HG03378 (cell line): Measurements from ENCODE around the gene TBL2.
"Not testable (repeated sequence)": the region's sequence is repeated elsewhere in the genome, so short reads cannot be mapped to it uniquely, and the experiment has no call there.

ENCODE experiments used
- ATAC-seq: cut with Tn5 transposase; IDR thresholded peaks from one replicate; pipeline ENCODE4 v1.9.1; 2021; ENCODE audit warnings: mild to moderate bottlenecking, moderate library complexity; ENCODE audit not compliant: unreplicated experiment

Gene TBL2

DNA sequence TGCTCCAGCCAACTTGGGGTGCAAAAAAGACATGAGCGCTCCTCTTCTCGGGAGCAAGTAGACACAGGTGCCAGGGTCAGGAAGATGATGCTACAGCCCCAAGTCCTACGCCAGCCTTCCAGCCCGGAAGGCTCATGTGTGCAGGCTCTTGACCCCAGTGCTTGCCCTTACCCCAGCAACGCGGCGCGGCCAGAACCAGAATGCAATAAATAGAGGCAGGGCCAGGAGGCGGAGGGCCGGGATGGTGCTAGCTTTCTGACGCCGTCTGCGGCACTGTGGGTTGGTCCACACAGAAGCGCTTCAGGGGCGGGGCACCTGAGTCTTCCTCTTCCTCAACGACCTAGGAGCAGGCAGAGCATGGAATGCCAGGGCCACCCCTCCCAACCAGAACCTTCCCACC, 41.3 kb downstream of the TBL2 start:
- no peak for ATAC-seq

DNA sequence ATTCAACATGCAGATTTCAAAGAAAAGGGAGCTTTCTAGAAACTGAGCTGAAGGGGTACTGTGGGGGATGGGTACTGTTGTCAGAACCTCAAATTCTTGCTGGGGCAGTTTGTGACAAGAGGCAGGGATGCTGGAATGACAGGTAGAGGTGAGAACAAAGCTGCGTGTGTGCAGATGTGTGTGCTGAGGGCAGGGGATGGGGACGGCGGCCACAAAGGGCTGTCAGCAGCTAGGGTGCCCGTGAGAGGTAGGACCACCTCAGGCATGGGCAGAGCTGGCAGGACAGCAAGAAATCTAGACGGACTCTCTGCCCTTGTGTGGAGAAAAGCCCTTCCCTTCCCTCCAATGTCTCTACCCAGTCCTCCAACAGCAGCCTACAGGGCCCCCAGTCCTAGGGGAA, 41.9 kb downstream of the TBL2 start:
- no peak for ATAC-seq

DNA sequence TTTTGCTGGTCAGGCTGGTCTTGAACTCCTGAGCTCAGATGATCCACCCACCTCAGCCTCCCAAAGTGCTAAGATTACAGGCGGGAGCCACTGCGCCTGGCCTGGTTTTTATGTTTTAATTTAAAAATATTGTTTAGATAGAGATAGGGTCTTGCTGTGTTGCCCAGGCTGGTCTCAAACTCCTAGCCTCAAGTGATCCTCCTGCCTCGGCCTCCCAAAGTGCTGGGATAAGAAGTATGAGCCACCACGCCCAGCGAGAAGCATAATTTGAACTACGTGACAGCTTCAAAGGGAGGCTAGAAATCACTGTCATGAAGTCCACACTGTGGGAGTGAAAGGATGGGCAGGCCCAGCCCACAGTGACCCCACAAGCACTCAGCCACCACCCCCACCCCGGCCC, 42.5 kb downstream of the TBL2 start:
- not testable (repeated sequence) for ATAC-seq

DNA sequence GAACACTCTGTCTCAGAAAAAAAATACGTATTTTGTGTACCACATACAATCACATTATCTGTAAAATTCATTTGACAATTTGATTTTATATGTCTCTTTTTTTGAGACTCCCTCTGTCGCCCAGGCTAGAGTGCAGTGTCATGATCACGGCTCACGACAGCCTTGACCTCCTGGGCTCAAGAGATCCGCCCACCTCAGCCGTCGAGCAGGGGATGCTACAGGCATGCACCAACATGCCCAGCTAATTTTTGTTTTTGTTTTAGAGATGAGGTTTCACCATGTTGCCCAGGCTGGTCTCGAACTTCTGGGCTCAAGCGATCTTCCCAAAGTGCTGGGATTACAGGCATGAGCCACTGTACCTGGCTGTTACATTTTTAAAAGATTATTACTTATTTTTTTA, 44.6 kb downstream of the TBL2 start:
- ATAC-seq, result no peak

DNA sequence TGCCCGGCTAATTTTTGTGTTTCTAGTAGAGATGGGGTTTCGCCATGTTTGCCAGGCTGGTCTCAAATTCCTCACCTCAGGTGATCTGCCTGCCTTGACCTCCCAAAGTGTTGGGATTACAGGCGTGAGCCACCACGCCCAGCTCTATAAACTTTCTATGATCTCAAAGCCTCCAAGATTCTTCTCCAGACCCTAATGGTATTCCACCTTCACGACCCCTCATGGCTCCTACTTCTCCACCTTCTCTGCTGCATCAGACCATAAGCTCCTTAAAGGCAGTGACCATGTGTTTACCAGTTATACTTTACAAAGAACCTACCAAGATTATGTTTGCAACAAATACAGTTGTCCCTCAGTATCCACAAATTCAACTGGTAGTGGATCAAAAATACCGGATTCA, 46.2 kb downstream of the TBL2 start:
- no peak for ATAC-seq

DNA sequence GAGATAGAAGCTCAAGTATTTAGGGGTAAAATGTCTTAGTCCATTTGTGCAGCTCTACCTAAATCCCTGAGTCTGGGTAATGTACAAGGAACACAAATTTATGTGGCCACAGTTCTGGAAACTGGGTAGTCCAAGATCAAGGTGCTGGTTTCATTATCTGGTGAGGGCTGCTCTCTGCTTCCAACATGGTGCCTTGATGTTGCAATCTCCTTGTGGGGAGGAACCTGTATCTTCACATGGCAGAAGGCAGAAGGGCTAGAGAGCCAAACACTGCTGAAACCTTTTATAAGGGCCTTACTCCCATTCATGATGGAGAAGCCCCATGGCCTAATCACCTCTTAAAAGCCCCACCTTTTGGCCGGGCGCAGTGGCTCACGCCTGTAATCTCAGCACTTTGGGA, 47.6 kb downstream of the TBL2 start:
- no peak for ATAC-seq

DNA sequence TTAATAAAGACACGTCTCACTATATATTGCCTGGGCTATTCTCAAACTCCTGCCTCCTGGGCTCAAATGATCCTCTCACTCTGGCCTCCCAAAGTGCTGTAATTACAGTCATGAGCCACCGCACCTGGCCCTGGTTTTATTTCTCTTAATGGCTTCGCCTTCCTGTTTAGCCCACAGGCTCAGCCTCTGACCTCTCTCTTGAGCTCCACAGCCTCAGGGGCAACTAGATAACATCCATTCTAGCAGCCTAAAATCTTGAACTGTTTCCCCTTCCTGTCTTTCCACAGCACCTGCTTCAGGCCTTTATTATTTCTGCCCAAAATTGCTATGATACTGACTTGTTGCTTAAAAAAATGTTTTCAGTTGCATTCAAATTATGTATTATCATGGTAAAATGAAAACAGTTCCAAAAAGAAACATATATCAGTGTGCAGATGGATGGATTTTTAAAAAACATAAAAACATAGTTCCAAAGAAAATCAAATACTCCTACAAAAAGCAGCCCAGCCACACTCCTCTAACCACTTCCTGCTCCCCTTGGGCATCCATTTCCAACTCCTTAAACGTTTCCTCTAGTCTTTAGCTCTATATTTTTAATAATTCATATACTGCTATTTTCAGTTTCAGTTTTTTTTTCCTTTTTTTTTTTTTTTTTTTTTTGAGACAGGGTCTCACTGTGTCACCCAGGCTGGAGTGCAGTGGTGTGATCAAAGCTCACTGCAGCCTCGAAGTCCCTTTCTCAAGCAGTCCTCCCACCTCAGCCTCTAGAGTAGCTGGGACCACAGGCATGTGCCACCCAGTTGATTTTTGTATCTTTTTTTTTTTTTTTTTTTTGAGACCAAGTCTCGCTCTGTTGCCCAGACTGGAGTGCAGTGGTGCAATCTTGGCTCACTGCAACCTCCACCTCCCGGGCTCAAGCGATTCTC, 51.2 kb downstream of the TBL2 start:
- ATAC-seq, result no peak

DNA sequence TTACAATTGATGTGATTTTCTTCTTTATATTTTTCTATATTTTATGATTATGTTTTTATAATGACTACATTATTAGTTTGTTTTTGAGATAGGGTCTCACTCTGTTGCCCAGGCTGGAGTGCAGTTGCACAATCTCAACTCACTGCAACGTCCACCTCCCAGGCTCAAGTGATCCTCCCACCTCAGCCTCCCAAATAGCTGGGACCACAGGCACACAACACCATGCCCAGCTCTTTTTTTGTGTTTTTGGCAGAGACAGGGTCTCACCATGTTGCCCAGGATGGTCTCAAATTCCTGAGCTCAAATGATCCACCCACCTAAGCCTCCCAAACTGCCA, 52.3 kb downstream of the TBL2 start:
- not testable (repeated sequence) for ATAC-seq

DNA sequence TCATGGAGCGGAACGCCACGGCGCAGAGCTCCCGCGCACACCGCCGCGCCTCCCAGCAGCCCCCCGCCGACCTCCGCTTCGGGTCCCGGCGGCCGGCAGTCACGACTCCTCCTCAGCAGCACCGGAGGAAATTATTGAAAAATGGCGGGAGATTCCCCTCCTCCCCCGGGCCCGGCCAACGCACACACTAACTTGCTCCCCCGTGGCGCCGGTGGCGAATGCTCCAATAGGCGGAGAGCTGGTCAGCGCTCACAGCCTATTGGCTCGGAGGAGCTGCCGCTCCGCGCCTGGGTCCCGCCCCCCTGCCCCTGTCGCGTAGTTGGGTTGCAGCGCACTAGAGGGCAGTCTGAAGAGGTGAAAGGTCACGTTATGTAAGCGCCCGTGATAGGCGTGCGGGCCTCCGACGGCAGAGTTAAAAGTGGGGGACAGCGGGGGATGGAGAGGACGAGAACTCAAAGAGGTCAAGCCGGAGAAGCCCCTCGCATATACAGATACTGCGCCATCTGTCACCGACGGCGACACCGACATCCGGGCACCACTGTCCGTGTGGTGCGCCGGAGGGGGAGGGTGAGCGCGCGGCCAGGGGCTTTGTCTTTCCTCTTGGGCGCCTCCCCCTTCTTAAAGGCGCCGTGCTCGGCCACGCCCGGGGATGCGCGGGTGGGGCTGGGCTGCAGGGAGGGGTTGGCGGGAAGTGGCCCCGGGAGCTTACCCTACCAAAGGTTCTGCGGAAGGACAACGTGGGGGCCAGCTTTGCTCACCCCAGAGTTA, 56.1 kb downstream of the TBL2 start, which contains the start of gene BAZ1B:
TSS of gene BAZ1B (minus strand) at position 189 of the 768 bp plus-strand sequence. CDS start 360 bp downstream, outside the sequence.
- ATAC-seq, result peak; percentile 71

DNA sequence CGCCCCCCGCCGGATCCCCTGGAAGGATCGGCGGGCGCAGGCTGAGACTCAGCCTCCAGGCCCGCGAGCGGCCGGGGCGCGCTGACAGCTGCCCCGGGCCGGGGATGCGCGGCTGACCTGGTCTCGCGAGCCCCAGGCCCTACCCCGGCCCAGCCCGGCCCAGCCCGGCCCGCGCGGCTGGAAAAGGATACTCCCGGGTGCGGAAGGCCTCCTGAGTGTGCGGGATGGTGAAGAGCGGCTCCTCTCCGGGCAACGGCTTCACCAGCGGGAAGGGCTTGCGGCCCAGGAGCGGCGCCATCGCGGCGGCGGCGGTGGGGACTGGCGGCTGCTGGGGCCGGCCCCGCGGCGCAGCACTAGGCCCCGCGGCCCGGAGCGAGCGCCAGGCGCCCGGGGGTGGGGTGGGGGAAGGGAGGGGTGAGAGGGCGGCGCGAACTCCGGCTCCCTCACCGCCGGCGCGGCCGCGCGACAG, 56.7 kb downstream of the TBL2 start:
- peak; percentile 21 for ATAC-seq

DNA sequence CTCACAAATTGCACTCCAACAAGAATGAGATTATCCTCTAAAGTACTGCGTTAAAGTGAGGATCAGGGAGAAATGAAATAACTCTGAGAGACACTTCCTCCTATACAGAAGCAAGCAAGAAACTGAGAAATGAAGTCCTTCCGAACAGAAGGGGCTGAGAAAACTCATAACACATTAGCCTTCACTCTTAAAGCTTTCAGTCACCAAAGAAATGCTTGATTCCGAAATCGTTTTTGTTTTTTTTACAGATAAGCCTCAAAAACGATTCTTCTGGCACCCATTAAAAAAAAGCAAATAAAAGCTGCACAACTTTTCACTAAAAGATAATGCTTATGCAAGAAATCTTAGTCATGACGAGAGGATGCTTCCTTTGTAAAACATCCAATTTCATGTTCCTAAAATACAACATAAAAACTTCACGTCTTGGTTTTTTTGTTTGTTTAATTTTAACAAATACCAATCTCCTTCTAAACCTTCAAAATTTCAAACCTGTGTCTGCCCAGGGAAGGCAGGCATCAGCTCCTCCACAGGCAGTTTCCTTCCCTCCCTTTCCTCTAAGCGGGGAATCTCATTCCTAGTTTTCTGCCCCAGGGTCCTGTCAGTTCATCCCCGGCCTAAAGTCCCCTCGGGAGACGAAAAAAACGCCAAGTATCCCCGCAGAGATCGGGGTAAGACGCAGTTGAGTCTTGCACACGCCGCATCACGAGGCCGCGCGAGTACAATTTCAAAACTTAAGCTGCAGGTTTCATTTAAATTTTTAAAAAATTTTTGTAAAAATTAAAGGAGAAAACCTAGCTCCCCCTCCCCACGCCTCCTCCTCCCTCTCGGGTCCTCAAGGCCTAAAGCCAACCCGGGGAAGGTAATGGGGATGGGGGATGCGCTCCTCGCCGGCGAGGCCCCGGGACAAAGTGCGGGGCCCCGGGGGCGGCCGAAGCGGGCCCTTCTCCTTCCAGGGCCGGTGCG, 57.4 kb downstream of the TBL2 start:
- no peak for ATAC-seq

DNA sequence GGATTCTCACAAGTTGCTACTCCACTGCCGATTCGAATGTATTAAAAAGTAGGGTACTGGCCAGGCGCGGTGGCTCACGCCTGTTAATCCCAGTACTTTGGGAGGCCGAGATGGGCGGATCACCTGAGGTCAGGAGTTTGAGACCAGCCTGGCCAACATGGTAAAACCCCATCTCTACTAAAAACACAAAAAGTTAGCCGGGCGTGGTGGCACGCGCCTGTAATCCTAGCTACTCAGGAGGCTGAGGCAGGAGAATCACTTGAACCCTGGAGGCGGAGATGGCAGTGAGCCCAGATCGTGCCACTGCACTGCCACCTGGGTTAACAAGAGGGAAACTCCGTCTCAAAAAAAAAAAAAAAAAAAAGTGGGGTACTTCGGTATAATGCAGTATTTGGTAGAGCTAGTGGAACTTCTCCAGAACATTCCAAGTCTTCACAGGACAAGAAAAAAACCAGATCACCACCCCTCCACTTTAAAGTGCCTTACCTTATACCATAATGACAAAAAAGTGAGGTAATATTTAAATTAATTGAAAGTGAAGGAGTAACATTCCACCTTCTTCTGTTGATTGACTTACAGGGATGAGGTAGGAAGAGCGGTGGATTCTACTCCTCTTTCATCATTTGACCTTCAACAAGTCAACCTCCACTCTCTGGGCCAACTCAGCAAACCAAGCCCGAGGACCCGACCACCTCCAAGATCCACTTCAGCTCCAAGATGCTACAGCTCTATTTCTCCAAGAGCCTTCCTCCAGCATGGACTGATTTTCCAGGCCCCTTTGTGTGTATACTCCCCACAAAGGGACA, 58.3 kb downstream of the TBL2 start:
- no peak for ATAC-seq

DNA sequence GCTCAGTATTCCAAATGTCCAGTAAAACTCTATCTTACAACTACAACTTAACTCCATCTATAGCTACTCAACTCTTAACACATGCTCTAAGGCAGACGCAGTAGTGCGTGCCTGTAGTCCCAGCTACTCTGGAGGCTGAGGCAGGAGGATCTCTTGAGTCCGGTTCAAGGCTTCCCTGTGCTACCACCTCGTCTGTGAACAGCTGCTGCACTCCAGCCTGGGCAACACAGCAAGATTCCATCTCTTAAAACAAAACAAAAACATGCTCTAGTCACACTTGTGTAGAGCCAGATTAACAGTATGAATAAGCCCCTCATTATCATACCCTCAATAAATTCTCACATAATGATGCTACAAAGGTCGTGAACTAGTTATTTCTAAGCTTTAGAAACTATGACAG, 59.9 kb downstream of the TBL2 start:
- ATAC-seq, result no peak
